Muscle layer of duodenum (tissue), 2 donors: ENCODE results near the gene INPP4A.
"Not testable (repeated sequence)": the region's sequence is repeated elsewhere in the genome, so short reads cannot be mapped to it uniquely, and the experiment has no call there.

Experiments
- H3K27ac ChIP-seq: one replicate; pipeline ENCODE4 v1.7.0; 2013; ENCODE audit warnings: mild to moderate bottlenecking, low read length
- H3K27me3 ChIP-seq: one replicate; pipeline ENCODE4 v1.7.0; 2013; ENCODE audit warnings: low read depth, mild to moderate bottlenecking, control low read depth, low read length
- H3K36me3 ChIP-seq, 2 donors: one replicate each; pipeline ENCODE4 v1.7.0; 2013; ENCODE audit warnings: low read length in 2 of 2, control low read depth in 1 of 2, mild to moderate bottlenecking in 1 of 2; ENCODE audit not compliant: insufficient read depth in 2 of 2, control insufficient read depth in 1 of 2
- H3K4me1 ChIP-seq, 2 donors: one replicate each; pipeline ENCODE4 v1.7.0; 2013; ENCODE audit warnings: low read length in 2 of 2, mild to moderate bottlenecking in 2 of 2, control low read depth in 1 of 2, moderate library complexity in 1 of 2; ENCODE audit not compliant: insufficient read depth in 2 of 2, control insufficient read depth in 1 of 2
- H3K4me3 ChIP-seq, 2 donors: one replicate each; pipeline ENCODE4 v1.7.0; 2013; ENCODE audit warnings: low read length in 2 of 2, low read depth in 1 of 2, mild to moderate bottlenecking in 1 of 2
- H3K9me3 ChIP-seq, 2 donors: one replicate each; pipeline ENCODE4 v1.7.0; 2013; ENCODE audit warnings: low read length in 2 of 2, control low read depth in 1 of 2, mild to moderate bottlenecking in 1 of 2; ENCODE audit not compliant: control insufficient read depth in 1 of 2
- donor health status: healthy.

Gene INPP4A

GRCh38 chr2:98416383-98417159 lies 28.1 kb upstream of the INPP4A start:
- H3K9me3 ChIP-seq = no peaks in the 10 kb centered on the region
- peaks cover 0 to 6% of the 10 kb centered on the region in 2 donors for H3K4me1 ChIP-seq
- no peaks in the 10 kb centered on the region for H3K27me3 ChIP-seq
- no peak overlapping the region for H3K4me3 ChIP-seq
- no peak overlapping the region for H3K27ac ChIP-seq
- no peaks in the 10 kb centered on the region for H3K36me3 ChIP-seq

GRCh38 chr2:98419544-98419943 lies 25.1 kb upstream of the INPP4A start:
- Histone ChIP-seq H3K4me3 (no peak overlapping the region), H3K4me1 (no peaks in the 10 kb centered on the region), H3K36me3 (no peaks in the 10 kb centered on the region), H3K9me3 (peaks cover 0 to 4% of the 10 kb centered on the region in 2 donors), H3K27ac (no peak overlapping the region), H3K27me3 (no peaks in the 10 kb centered on the region)

- Histone ChIP-seq H3K27ac (no peak overlapping the region), H3K36me3 (no peaks in the 10 kb centered on the region), H3K27me3 (no peaks in the 10 kb centered on the region), H3K4me3 (no peak overlapping the region), H3K4me1 (no peaks in the 10 kb centered on the region), H3K9me3 (peaks cover 0 to 4% of the 10 kb centered on the region in 2 donors)
These were observed 24.5 kb upstream of the INPP4A start for GRCh38 chr2:98419977-98420725.

GRCh38 chr2:98422449-98422848 lies 22.2 kb upstream of the INPP4A start:
- Histone ChIP-seq H3K27ac (no peak overlapping the region), H3K36me3 (no peaks in the 10 kb centered on the region), H3K9me3 (peaks cover 0 to 4% of the 10 kb centered on the region in 2 donors), H3K4me3 (no peak overlapping the region), H3K27me3 (no peaks in the 10 kb centered on the region), H3K4me1 (no peaks in the 10 kb centered on the region)

- Histone ChIP-seq H3K4me1 (no peaks in the 10 kb centered on the region), H3K9me3 (peaks cover 0 to 4% of the 10 kb centered on the region in 2 donors), H3K27ac (no peak overlapping the region), H3K36me3 (no peaks in the 10 kb centered on the region), H3K4me3 (no peak overlapping the region), H3K27me3 (no peaks in the 10 kb centered on the region)
These were observed 17.9 kb upstream of the INPP4A start for GRCh38 chr2:98426771-98427170.

GRCh38 chr2:98432145-98432544 lies 12.5 kb upstream of the INPP4A start:
- no peaks in the 10 kb centered on the region for H3K9me3 ChIP-seq
- H3K27ac ChIP-seq = no peak overlapping the region
- no peak overlapping the region for H3K4me3 ChIP-seq
- H3K36me3 ChIP-seq = no peaks in the 10 kb centered on the region
- no peaks in the 10 kb centered on the region for H3K27me3 ChIP-seq
- H3K4me1 ChIP-seq = no peaks in the 10 kb centered on the region

- Histone ChIP-seq H3K36me3 (no peaks in the 10 kb centered on the region), H3K4me3 (no peak overlapping the region), H3K27ac (no peak overlapping the region), H3K27me3 (no peaks in the 10 kb centered on the region), H3K9me3 (no peaks in the 10 kb centered on the region), H3K4me1 (no peaks in the 10 kb centered on the region)
These were observed 11.2 kb upstream of the INPP4A start for GRCh38 chr2:98433363-98433964.

- Histone ChIP-seq H3K4me3 (no peak overlapping the region), H3K36me3 (no peaks in the 10 kb centered on the region), H3K27me3 (no peaks in the 10 kb centered on the region), H3K27ac (no peak overlapping the region), H3K4me1 (no peaks in the 10 kb centered on the region), H3K9me3 (no peaks in the 10 kb centered on the region)
These were observed 10.2 kb upstream of the INPP4A start for GRCh38 chr2:98434492-98434891.

GRCh38 chr2:98435670-98436069 lies 9.0 kb upstream of the INPP4A start:
- not testable (repeated sequence) for H3K9me3 ChIP-seq, H3K27me3 ChIP-seq, H3K4me1 ChIP-seq, H3K4me3 ChIP-seq, H3K27ac ChIP-seq, H3K36me3 ChIP-seq

- no peaks in the 10 kb centered on the region for H3K9me3 ChIP-seq
- no peak overlapping the region for H3K27ac ChIP-seq
- no peaks in the 10 kb centered on the region for H3K4me1 ChIP-seq
- no peak overlapping the region for H3K4me3 ChIP-seq
- no peaks in the 10 kb centered on the region for H3K36me3 ChIP-seq
- no peaks in the 10 kb centered on the region for H3K27me3 ChIP-seq
These were observed 7.9 kb upstream of the INPP4A start for GRCh38 chr2:98436734-98437133.

- Histone ChIP-seq H3K9me3 (no peaks in the 10 kb centered on the region), H3K27me3 (no peaks in the 10 kb centered on the region), H3K27ac (no peak overlapping the region), H3K4me1 (no peaks in the 10 kb centered on the region), H3K36me3 (no peaks in the 10 kb centered on the region), H3K4me3 (no peak overlapping the region)
These were observed 6.2 kb upstream of the INPP4A start for GRCh38 chr2:98438190-98439133.
